HS-5 (cell line): ENCODE measurements around the gene PHLDA2.

Experiments used
- DNase-seq: peaks from one replicate; pipeline ENCODE4 v3.0.0-alpha.2; 2012; ENCODE audit warnings: low read depth

Gene PHLDA2

GRCh38 chr11:2929950-2930703 is 907 bp upstream of the PHLDA2 start:
- no peak for DNase-seq

GRCh38 chr11:2929531-2929949 is 320 bp upstream of the PHLDA2 start:
- DNase-seq: no peak

GRCh38 chr11:2927851-2928604 is 1.2 kb downstream of the PHLDA2 start:
- DNase-seq: no peak

DNA sequence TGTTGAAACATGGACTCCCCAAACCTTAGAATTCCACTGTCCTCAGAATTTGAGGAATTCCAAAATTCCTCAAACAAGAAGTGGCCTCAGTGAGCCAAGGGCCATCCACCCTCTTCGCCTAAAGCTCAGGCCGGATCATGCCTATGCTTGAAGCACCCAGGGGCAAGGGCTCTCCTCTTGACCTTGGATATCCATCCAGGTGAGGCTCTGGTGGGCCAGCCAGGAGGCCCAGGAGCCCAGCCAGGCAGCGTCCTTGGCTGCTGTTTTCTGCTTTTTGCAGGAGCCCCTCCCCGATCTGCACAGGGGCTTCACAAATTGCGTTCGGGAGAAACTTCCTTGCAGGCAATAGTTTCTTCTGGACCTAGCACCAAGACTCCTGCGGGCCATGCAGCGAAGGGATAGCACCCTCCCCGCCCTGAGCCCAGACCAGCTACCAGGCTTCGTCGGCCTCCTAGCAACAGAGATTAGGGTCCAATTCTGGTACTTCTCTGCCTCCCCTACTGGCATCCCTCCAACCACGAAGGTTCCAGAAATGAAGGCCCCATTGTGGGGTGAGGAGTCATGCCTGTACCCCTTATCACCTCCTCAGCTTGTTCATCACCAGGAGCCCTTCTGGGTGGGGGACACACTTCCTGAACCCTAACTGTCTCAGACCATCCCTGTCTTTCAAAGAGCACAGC is 2.0 kb downstream of the PHLDA2 start:
- no peak for DNase-seq

GRCh38 chr11:2926611-2927051 is 2.6 kb downstream of the PHLDA2 start:
- no peak for DNase-seq

- no peak for DNase-seq
Observed at GRCh38 chr11:2924821-2925675, 4.2 kb downstream of the PHLDA2 start.

DNA sequence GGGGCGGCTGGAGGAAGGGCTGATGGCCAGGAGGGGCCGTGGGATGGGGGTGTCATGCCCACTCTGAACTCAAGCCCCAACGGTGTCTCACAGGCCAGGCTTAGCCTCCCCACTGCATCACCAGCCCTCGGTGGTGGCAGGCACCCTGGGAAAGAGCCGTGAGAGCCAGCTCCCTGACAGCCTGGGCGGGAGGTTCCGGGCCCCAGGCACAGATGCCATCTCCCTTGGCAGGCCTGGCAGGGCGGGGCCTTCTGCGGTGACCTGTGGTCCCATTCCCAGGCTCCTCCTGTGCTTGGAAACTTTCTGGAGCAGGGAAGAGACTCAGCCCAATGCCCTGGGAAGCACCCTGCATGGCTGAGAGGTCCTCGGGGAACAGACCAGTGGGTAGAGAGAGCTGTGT is 4.8 kb downstream of the PHLDA2 start:
- no peak for DNase-seq

GRCh38 chr11:2923446-2924375 is 5.5 kb downstream of the PHLDA2 start:
- no peak for DNase-seq

- no peak for DNase-seq
Observed at GRCh38 chr11:2922655-2923054, 6.6 kb downstream of the PHLDA2 start.

DNA sequence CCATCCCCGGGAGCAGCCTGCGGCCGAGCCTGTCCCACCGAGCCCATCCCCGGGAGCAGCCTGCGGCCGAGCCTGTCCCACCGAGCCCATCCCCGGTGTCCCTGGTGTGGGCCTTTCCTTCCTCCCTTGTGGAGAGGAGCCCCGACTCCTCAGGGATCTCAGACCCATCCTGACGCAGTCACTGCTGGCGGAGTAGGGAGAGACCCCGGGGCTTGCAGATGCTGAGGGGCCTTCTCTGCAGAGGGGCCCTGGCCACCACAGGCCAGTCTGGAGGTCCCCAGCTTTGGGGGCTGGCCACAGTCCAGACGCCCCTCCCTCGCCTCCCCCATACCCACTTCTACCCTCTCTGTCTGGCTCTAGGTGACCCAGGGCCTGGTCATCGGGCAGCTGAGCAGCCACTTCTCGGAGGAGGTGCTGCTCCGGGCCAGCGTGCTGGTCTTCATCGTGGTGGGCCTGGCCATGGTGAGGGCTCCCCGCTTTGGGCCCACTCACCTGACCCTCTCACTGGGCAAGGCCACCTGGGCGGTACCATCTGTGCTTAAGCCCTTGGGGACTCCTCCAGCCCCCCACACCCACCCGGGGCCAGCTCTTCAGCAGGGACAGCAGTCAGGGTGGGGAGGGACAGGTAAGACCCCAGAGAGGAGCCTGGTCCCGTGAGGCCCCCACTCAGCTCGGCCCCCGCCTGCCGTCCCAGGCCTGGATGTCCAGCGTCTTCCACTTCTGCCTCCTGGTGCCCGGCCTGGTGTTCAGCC is 7.3 kb downstream of the PHLDA2 start:
- DNase-seq: no peak

- no peak for DNase-seq
Observed at GRCh38 chr11:2921261-2921660, 8.0 kb downstream of the PHLDA2 start.

DNA sequence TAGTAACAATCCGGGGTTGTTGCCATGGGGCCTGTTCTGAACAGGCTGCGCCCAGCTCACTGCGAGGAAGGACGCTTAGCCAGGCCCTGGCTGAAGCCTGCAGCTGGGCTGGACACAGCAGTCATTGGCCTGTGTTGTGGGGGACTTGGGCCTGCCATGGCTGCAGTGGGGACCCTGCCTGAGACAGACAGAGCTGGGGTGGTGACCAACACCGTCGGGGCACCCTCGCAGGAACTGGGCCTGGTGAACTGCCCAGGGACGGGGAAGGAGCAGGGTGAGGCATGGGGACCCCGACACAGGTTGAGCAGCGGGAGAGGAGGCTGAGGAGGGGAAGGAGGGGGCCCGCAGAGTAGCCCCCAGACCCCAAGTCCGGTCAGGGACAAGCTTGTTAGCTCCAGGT is 8.9 kb downstream of the PHLDA2 start:
- DNase-seq: no peak

DNA sequence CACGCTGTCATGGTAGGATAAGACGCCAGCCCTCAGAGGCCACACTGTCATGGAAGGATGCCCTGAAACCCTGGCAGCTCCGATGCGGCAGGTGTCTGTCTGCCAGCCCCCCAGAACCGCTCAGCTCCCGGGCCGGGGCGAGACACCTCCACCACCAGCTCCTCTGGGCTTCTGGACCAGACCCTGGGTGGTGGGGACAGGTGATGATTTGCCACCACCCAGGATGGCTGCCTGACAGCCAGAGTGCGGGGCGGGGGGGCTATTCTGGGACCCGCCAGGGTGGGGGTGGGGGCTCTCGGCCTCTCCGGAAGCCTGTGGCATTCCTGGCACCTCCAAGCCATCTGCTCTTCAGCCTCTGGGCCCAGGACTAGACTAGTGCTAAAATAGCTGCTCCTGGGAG is 9.4 kb downstream of the PHLDA2 start:
- DNase-seq: no peak

GRCh38 chr11:2919188-2919587 is 10.0 kb downstream of the PHLDA2 start:
- no peak for DNase-seq

GRCh38 chr11:2917842-2918490 is 11.3 kb downstream of the PHLDA2 start:
- DNase-seq: no peak

DNA sequence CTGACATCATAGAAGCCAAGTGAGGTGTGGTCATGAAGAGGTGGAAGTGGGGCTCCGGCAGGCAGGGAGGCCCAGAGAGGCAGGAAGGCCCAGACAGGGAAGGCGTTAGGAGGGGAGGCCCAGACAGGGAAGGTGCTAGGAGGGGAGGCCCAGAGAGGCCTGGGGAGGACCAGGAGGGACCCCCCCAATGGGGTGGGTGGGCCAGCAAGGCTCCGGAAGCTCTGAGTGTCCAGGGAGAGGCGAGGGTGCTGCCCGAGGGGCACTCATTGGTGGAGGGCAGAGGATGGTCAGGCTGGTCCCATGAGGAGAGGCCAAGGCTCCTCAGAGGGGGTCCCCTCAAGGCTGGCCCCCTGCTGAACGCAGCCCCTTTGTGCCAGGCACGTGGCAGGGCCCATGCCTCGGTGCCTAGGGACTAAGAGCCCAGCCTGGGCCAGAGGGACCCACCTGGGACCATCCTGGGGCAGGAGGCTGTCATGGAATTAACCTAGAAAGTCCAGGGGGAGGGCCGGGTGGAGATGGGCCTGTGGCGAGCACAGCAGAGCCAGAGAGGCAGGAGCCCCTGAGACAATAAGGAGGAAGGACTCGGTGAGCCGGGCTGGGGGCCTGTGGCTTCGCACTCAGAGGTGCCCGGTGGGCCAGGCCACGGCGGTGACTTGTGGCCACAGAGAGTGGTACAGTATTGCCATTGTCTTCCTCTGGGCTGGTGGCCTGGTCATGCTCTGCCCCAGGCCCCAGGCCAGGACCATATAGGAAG is 12.2 kb downstream of the PHLDA2 start:
- no peak for DNase-seq

DNA sequence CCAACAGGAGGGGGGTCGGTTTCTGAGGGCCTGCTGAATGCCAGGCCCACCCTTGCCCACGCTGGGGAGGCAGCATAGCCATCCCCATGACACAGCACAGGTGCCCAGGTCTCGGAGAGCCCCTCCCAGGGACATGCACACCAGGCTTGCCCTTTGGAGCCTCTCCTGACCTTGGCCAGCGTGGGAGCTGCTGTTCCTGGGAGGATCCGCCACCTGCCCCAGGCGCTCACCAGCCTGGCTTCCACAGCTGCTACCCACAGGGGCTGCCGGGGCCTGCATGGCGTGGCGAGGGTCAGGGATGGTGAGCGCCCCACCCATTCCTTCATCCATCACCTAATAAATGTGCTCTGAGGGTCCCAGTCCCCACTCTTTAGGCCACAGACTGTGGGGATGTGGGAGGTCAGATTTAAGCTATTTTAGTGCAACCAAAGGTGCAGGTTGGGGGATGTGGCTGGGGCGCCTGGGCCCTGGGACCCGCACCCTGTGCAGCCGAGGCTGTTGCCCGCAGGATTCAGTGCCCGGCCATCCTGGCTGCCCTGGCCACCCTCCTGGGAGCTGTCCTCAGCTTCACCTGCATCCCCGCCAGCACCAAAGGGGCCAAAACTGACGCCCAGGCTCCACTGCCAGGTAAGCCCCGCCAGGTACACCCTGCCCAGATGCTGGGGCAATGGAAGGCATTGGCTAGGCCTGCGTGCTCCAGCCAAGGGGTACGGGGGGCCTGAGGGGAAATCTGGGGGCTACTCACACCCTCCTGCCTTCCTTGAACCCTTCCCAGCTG is 12.9 kb downstream of the PHLDA2 start:
- DNase-seq: no peak

DNA sequence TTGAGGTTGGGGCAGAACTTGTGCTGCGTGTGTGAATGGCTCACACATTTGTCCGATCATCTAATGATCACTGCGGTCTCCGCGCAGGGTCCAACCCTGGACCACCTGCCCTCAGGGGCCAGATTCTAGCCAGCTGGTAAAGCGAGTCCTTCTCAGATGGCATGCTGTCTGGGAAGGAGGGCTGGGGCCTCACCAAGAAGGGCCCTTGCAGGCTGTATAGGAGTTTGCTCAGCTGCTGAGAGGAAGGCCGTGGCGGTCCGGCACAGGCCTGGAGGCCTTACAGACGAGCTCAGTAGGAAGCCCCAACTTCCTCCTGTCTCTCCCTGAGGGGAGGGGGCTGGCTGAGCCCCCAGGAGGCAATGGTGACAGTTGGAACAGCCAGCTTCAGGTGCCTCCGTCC is 13.7 kb downstream of the PHLDA2 start:
- no peak for DNase-seq
